GM18502 (cell line): Measurements from ENCODE around the gene MYH7B.

Experiments
- ATAC-seq: cut with Tn5 transposase; IDR thresholded peaks from one replicate; pipeline ENCODE4 v1.9.1; 2021; ENCODE audit warnings: mild to moderate bottlenecking; ENCODE audit not compliant: unreplicated experiment, poor library complexity

MYH7B gene

GRCh38 chr20:34943808-34944567 is 11.7 kb upstream of the MYH7B start:
- ATAC-seq, result no peak

DNA sequence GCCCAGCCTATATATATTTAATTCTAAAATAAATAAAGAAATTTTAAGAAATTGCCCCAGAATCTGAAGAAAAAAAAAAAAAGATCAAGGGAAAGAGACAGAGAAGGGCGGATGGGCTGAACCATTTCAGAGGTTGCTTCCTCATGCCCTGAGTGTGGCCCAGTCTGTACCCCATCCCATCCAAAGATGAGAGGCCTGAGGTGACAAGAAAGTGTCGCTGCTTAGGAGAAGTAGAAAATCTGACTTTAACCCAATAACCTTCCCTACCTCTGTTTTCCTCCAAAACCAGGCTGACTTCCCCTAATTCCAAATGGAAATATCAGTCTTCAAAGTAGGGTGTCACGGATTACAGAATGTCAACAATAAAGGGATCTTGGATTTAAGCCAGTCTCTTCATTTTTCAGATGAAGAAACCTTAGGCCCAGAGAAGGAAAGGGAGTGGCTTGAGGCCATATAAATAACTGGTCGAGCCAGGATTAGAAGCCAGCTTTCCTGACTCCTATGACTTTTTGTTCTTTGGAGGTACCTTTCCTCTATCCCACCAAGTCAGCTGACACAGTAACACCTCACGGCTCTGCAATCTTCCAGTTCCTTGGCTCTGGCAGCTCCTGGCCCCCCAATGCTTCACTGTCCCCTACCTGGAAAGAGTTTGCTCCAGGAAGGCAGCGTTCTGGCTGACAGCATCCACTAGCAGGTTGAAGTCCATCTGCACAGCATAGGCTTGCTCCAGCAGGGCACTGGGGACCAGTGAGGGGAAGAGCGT is 10.2 kb upstream of the MYH7B start:
- ATAC-seq, result no peak

DNA sequence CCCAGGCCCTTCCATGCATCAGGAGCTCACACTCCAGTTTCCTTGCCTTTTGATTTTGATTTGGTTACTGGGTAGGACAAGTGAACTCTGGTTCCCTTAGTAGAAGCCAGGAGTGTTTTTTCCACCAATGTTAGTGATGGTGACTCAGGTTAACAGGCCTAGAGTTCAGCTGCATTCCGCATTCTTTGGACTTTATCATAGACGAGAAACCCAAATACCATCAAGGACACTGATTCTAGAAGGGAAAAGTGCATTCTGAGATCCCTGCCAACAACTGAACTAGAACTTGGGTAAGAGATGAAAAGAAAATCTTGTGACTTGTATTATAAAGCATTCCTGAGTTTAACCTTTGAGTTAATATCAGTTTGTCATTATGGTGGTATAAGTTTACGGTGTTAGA is 9.0 kb upstream of the MYH7B start:
- ATAC-seq, result no peak

- no peak for ATAC-seq
Measured at GRCh38 chr20:34947336-34947735, 8.3 kb upstream of the MYH7B start.

DNA sequence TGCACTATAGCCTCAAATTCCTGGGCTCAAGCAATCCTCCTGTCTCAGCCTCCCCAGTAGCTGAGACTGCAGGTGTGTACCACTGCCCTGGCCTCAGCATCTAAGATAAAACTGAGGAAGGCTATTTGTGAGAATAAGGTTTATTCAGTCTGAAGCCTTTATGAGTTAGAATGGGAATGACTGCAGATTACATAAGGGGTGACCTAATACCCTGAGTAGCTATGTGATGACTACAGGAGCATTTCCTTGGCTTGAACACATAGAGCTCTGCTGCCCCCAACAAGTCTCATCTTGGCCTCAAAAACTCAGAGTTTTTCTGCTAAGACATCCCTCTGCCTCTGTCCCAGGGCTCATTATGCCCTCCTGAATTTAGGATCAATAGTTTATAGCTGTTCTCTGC is 7.6 kb upstream of the MYH7B start:
- ATAC-seq, result no peak

- no peak for ATAC-seq
Measured at GRCh38 chr20:34949120-34949519, 6.5 kb upstream of the MYH7B start.

DNA sequence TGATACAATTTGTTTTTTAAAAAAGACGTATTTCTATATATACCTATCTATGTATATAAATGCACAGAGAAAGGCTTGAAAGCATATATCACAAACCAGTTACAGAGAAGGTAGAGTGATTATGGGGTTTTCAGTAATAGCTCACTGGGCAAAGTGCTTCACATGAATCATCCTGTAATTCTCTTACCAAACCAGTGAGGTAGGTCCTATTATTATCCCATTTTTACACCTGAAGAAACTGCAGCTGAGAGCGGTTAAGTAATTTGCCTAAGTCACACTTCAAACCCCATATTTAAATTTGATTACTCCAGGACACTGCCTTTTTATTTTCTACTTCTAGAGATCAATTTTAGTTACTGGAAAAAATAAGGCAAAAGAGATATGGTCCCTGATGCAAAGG is 4.4 kb upstream of the MYH7B start:
- no peak for ATAC-seq

DNA sequence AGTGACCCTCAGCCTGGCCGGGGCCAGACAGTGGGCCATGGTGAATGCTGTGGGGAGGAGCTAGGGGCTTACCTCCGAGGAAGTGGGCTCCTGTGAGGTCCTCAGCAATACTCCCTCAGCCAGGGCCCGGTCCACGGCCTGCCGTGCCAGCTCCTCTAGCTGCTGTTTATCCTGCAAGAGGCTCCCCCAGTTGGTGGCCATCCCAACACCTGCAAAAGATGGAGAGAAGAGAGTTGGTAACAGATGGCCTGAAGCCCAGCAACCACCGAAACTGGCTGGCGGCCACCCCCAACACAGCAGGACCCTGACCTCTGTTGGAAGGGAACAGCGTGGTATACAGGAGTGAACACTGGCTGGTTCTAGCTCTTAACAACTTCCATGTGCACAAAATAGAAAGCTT is 4.0 kb upstream of the MYH7B start:
- ATAC-seq, result no peak

DNA sequence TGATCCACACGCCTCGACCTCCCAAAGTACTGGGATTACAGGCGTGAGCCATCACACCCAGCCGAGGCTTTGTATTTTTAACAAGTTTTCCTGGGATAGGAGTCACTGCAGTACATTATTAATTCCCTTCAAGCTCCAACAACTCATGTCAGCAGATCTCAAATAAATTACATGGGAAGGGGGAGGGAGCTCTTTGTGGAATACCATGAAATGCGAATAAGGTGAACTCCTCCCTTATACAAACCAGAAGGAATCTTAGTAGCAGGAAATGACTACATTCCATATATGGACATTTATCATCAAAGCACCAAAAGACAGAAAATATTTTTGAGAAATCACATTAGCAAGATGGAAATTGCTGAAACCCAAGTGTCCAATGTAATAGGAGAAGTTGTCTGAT is 3.0 kb upstream of the MYH7B start:
- ATAC-seq, result no peak

DNA sequence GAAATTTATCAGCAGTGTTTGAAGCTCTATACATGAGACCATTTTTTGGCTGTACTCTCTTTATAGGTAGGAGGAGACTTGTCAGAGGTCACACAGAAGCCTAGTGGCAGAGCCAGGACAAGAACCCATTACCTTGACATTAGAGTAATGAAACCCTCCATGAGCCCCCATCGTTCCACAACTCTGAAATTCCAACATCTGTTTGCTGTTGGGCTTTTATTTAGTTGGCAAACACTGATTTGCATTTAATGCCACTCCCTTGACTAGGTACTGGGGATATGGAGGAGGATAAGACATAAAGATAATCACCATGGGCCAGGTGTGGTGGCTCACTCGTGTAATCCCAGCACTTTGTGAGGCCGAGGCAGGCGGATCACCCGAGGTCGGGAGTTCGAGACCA is 1.7 kb upstream of the MYH7B start:
- no peak for ATAC-seq

GRCh38 chr20:34954904-34955230 is 801 bp upstream of the MYH7B start:
- no peak for ATAC-seq

GRCh38 chr20:34956041-34956458 is 382 bp downstream of the MYH7B start:
- no peak for ATAC-seq

DNA sequence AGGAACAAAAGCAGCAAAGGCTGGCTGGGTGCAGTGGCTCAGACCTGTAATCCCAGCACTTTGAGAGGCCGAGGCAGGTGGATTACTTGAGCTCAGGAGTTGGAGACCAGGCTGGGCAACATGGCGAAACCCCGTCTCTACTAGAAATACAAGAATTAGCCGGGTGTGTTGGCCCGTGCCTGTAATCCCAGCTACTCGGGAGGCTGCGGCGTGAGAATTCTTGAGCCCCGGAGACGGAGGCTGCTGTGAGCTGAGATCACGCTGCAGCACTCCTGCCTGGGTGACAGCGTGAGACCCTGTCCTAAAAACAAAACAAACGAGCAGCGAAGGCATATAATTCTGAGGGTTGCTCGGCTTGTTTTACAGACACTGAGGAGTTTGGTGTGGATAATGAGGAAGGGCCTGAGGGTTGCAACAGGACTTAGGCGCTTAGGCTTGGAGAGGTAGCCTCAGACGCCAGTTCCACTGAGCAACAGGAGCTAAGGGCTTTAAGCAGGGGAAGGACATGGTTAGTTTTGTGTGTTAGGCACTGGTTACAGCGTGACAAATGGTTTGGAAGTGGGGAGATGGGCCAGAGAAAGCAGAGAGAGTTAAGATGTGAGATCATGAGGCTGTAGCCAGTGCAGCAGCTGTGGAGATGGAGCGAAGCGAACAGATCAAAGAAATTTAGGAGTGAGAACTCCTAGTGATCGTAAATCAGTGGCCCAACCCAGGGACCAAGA is 1.2 kb downstream of the MYH7B start:
- no peak for ATAC-seq

DNA sequence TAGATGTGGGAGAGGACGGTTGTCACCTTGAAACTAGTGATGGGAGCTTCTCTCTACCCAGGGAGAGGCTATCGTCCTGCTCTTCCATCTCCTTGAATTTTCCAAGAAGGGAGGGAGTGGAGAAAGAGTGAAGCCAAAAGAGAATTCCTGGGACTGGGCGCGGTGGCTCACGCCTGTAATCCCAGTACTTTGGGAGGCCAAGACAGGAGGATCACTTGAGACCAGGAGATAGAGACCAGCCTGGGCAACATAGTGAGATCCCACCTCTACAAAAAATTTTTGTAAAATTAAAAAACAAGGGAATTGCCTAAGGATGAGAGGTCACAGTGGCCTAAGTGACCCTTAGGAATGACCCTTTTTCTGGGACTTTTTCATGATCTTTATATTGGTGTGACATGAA is 8.8 kb downstream of the MYH7B start:
- ATAC-seq, result no peak

DNA sequence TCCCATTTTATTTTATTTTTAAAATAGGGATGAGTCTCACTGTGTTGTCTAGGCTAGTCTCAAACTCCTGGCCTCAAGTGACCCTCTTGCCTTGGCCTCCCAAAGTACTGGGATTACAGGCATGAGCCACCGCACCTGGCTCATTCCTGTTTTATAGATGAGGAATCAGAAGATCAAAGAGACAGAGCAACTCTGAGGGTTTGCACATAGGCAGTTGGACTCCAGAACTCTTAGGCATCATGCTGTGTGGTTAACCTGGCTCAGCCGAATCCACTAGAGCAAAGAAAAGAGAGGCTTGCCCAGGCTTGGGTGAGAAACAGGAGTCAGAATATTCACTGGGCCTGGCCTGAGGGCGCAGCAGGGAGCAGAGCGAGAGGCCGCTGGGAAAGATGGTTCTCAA is 9.4 kb downstream of the MYH7B start:
- no peak for ATAC-seq

- no peak for ATAC-seq
Measured at GRCh38 chr20:34967421-34967820, 11.8 kb downstream of the MYH7B start.

DNA sequence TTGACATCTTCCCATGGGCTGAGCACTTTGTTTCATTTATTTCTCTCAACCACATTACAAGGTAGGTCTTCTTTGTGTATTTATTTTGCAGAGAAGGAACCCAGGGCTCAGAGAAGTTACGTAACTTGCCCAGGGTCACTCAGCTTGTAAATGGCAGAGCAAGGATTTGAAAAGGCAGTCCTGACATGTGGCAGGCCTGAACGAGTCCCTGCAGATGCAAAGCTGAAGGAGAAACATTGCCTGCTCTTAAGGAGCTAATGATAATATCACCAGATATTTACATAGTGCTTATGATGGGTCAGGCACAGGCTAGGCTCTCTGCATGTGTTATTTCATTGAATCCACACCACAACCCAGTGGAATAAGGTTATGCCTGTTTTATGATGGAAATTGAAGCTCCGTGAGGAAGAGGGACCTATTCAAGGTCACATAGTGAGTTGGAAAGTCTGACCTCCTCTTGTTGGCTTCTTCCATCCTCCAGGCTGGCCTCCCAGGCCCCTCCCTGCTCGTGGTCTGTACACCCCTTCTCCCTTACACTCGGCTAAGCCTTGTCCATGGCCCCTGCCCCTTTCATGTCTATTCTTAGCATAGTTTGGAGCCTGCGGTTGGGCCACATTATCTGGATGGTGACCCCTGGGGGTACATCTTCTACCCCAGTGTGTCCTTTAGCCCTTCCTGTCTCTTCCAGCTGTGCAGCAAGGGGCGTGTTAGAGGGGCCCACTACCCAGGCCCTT is 12.5 kb downstream of the MYH7B start:
- no peak for ATAC-seq

DNA sequence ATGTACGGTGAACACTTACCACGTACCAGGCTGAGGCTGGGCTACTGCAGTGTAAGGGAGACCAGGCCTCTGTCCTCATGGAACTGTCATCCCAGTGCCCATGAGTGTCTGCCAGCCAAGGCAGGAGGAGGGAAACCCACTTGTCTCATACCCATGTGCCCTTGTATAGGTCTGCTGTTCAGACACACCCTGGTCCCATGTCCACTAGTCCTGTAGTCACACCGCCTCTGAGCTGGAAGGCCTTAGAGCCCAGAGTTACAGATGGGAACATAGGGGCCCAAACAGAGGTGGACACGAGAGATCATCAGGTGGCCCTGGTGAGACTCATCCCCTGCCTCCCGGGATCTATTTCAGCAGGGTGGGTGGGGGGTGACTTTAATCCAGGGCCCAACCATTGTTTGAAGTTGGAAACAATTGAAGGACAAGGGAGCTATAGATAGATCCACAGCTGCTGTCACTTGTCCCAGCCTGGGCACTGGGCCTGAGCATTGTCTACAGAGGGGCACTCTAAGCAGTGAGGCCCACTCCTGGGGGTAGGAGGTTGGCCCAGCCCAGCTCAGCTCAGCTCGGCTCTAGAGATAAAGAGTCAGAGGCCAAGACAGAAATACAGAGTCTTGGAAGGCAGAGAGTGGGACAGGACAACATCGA is 14.6 kb downstream of the MYH7B start:
- ATAC-seq, result no peak

DNA sequence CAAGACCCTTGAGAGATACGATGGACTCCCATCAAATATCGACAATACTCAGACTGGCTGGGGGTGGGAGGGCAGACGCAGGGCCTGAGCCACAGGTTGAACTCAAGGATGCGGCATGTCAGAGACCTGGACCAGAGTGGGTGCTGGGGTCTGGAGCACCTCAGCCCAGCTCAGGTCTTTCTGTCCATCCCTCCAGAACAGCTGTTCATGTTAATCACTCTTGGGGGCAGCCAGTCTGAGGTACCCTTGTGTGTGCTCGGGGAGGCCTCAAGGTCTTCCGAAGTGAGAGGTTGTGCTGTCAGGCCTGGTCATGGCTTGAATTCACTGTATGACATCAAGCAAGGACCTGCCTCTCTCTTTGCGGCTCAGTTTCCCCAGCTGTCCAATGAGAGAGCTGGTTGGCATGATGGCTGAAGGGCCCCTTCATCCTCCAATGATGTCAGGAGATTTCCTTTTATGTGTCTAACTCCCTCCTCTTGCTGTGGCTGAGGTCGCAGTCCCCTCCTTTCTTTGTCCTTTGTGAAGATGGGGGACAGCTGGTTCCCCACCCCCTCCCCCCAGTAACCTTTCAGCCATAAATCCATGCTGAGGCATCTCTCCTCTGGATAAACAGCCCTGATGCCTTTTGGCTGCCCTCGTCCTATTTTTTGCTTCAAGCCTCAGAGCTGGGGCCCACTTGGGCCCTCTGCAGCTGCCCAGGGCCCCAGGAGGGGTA is 15.3 kb downstream of the MYH7B start:
- no peak for ATAC-seq
